ENCODE measurements around the gene SLC44A3. TPM values are rescaled to one million over a fixed set of nuclear protein-coding genes. Genes with fewer than 3 reads are reported as not detected.
A peak's percentile ranks its signal among the peaks of the same experiment; 100 is the strongest.

The SLC44A3 gene
- polyA plus RNA-seq, 1 donor = 70.5 TPM

- no peak overlapping the region for H3K27ac ChIP-seq (ENCODE audit: low read length)
- no peak for DNase-seq
- H3K36me3 ChIP-seq (ENCODE audit: control insufficient read depth, insufficient read depth, low read length) = no peaks in the 10 kb centered on the region
- no peaks in the 10 kb centered on the region for H3K9me3 ChIP-seq (ENCODE audit: control insufficient read depth, low read depth, low read length)
- no peak overlapping the region for H3K4me3 ChIP-seq (ENCODE audit: low read length)
- H3K4me1 ChIP-seq (ENCODE audit: control insufficient read depth, insufficient read depth, low read length) = peaks cover 23% of the 10 kb centered on the region
- WGBS (ENCODE audit: insufficient coverage, low lambda C conversion rate) = 80% methylated on average over 1 of the region's 4 CpGs
- no peaks in the 10 kb centered on the region for H3K27me3 ChIP-seq (ENCODE audit: control insufficient read depth, insufficient read depth, low read length)
These were observed 21.0 kb upstream of the SLC44A3 start for GRCh38 chr1:94799206-94799605.

- H3K4me1 ChIP-seq (ENCODE audit: control insufficient read depth, insufficient read depth, low read length) = peaks cover 34% of the 10 kb centered on the region
- WGBS (ENCODE audit: insufficient coverage, low lambda C conversion rate) = no CpG with 5 or more reads among the region's 7 CpGs
- no peak overlapping the region for H3K4me3 ChIP-seq (ENCODE audit: low read length)
These were observed 18.1 kb upstream of the SLC44A3 start for GRCh38 chr1:94801919-94802546.

GRCh38 chr1:94803106-94803505 lies 17.1 kb upstream of the SLC44A3 start:
- DNase-seq = no peak
- 100% methylated on average over 1 of the region's 3 CpGs for WGBS (ENCODE audit: insufficient coverage, low lambda C conversion rate)
- Histone ChIP-seq H3K4me1 (ENCODE audit: control insufficient read depth, insufficient read depth, low read length) (peaks cover 45% of the 10 kb centered on the region), H3K9me3 (ENCODE audit: control insufficient read depth, low read depth, low read length) (no peaks in the 10 kb centered on the region), H3K27ac (ENCODE audit: low read length) (peak overlapping the region; percentile 49), H3K36me3 (ENCODE audit: control insufficient read depth, insufficient read depth, low read length) (no peaks in the 10 kb centered on the region), H3K4me3 (ENCODE audit: low read length) (no peak overlapping the region), H3K27me3 (ENCODE audit: control insufficient read depth, insufficient read depth, low read length) (no peaks in the 10 kb centered on the region)

More at GRCh38 chr1:94801919-94802546, 18.1 kb upstream of the SLC44A3 start:
- peak in 1 of 2 donors; percentile 74 for DNase-seq
- no peaks in the 10 kb centered on the region for H3K27me3 ChIP-seq (ENCODE audit: control insufficient read depth, insufficient read depth, low read length)
- H3K27ac ChIP-seq (ENCODE audit: low read length) = peak overlapping the region; percentile 58
- no peaks in the 10 kb centered on the region for H3K9me3 ChIP-seq (ENCODE audit: control insufficient read depth, low read depth, low read length)
- H3K36me3 ChIP-seq (ENCODE audit: control insufficient read depth, insufficient read depth, low read length) = no peaks in the 10 kb centered on the region

- DNase-seq = peak in 1 of 2 donors; percentile 51
- H3K4me3 ChIP-seq (ENCODE audit: low read length) = no peak overlapping the region
- H3K27me3 ChIP-seq (ENCODE audit: control insufficient read depth, insufficient read depth, low read length) = no peaks in the 10 kb centered on the region
- peaks cover 52% of the 10 kb centered on the region for H3K4me1 ChIP-seq (ENCODE audit: control insufficient read depth, insufficient read depth, low read length)
- H3K27ac ChIP-seq (ENCODE audit: low read length) = peak overlapping the region; percentile 49
- no peaks in the 10 kb centered on the region for H3K36me3 ChIP-seq (ENCODE audit: control insufficient read depth, insufficient read depth, low read length)
- no peaks in the 10 kb centered on the region for H3K9me3 ChIP-seq (ENCODE audit: control insufficient read depth, low read depth, low read length)
- no CpG with 5 or more reads among the region's 8 CpGs for WGBS (ENCODE audit: insufficient coverage, low lambda C conversion rate)
These were observed 16.4 kb upstream of the SLC44A3 start for GRCh38 chr1:94803517-94804441.

GRCh38 chr1:94804442-94804837 lies 15.7 kb upstream of the SLC44A3 start:
- no peak overlapping the region for H3K4me3 ChIP-seq (ENCODE audit: low read length)
- H3K36me3 ChIP-seq (ENCODE audit: control insufficient read depth, insufficient read depth, low read length) = no peaks in the 10 kb centered on the region
- H3K27me3 ChIP-seq (ENCODE audit: control insufficient read depth, insufficient read depth, low read length) = no peaks in the 10 kb centered on the region
- peak in 1 of 2 donors; percentile 78 for DNase-seq
- peak overlapping the region; percentile 49 for H3K27ac ChIP-seq (ENCODE audit: low read length)
- 70% methylated on average over 3 of the region's 3 CpGs for WGBS (ENCODE audit: insufficient coverage, low lambda C conversion rate)
- H3K4me1 ChIP-seq (ENCODE audit: control insufficient read depth, insufficient read depth, low read length) = peaks cover 57% of the 10 kb centered on the region
- no peaks in the 10 kb centered on the region for H3K9me3 ChIP-seq (ENCODE audit: control insufficient read depth, low read depth, low read length)

GRCh38 chr1:94805912-94806311 lies 14.2 kb upstream of the SLC44A3 start:
- Histone ChIP-seq H3K9me3 (ENCODE audit: control insufficient read depth, low read depth, low read length) (no peaks in the 10 kb centered on the region), H3K4me1 (ENCODE audit: control insufficient read depth, insufficient read depth, low read length) (peaks cover 54% of the 10 kb centered on the region), H3K36me3 (ENCODE audit: control insufficient read depth, insufficient read depth, low read length) (no peaks in the 10 kb centered on the region), H3K4me3 (ENCODE audit: low read length) (no peak overlapping the region), H3K27me3 (ENCODE audit: control insufficient read depth, insufficient read depth, low read length) (no peaks in the 10 kb centered on the region), H3K27ac (ENCODE audit: low read length) (no peak overlapping the region)
- peak in 1 of 2 donors; percentile 50 for DNase-seq
- 36% methylated on average over 3 of the region's 4 CpGs for WGBS (ENCODE audit: insufficient coverage, low lambda C conversion rate)

- peak in 1 of 2 donors; percentile 59 for DNase-seq
These were observed 13.7 kb upstream of the SLC44A3 start for GRCh38 chr1:94806441-94806871.

GRCh38 chr1:94807742-94808491 lies 12.2 kb upstream of the SLC44A3 start:
- Histone ChIP-seq H3K9me3 (ENCODE audit: control insufficient read depth, low read depth, low read length) (no peaks in the 10 kb centered on the region), H3K36me3 (ENCODE audit: control insufficient read depth, insufficient read depth, low read length) (no peaks in the 10 kb centered on the region), H3K27me3 (ENCODE audit: control insufficient read depth, insufficient read depth, low read length) (no peaks in the 10 kb centered on the region), H3K27ac (ENCODE audit: low read length) (peak overlapping the region; percentile 78), H3K4me1 (ENCODE audit: control insufficient read depth, insufficient read depth, low read length) (peaks cover 42% of the 10 kb centered on the region), H3K4me3 (ENCODE audit: low read length) (no peak overlapping the region)
- peak; percentile 81 to 90 for DNase-seq
- WGBS (ENCODE audit: insufficient coverage, low lambda C conversion rate) = no CpG with 5 or more reads among the region's 12 CpGs

More at GRCh38 chr1:94806441-94806871, 13.7 kb upstream of the SLC44A3 start:
- 20% methylated on average over 1 of the region's 6 CpGs for WGBS (ENCODE audit: insufficient coverage, low lambda C conversion rate)
- H3K4me1 ChIP-seq (ENCODE audit: control insufficient read depth, insufficient read depth, low read length) = peaks cover 52% of the 10 kb centered on the region
- H3K27ac ChIP-seq (ENCODE audit: low read length) = peak overlapping the region; percentile 78
- H3K36me3 ChIP-seq (ENCODE audit: control insufficient read depth, insufficient read depth, low read length) = no peaks in the 10 kb centered on the region
- H3K9me3 ChIP-seq (ENCODE audit: control insufficient read depth, low read depth, low read length) = no peaks in the 10 kb centered on the region
- H3K27me3 ChIP-seq (ENCODE audit: control insufficient read depth, insufficient read depth, low read length) = no peaks in the 10 kb centered on the region
- no peak overlapping the region for H3K4me3 ChIP-seq (ENCODE audit: low read length)

GRCh38 chr1:94808669-94809068 lies 11.5 kb upstream of the SLC44A3 start:
- WGBS (ENCODE audit: insufficient coverage, low lambda C conversion rate) = no CpG with 5 or more reads among the region's 3 CpGs
- no peaks in the 10 kb centered on the region for H3K27me3 ChIP-seq (ENCODE audit: control insufficient read depth, insufficient read depth, low read length)
- H3K27ac ChIP-seq (ENCODE audit: low read length) = peak overlapping the region; percentile 78
- peaks cover 40% of the 10 kb centered on the region for H3K4me1 ChIP-seq (ENCODE audit: control insufficient read depth, insufficient read depth, low read length)
- no peaks in the 10 kb centered on the region for H3K9me3 ChIP-seq (ENCODE audit: control insufficient read depth, low read depth, low read length)
- peak in 1 of 2 donors; percentile 66 for DNase-seq
- H3K4me3 ChIP-seq (ENCODE audit: low read length) = no peak overlapping the region
- no peaks in the 10 kb centered on the region for H3K36me3 ChIP-seq (ENCODE audit: control insufficient read depth, insufficient read depth, low read length)

GRCh38 chr1:94812985-94813384 lies 7.2 kb upstream of the SLC44A3 start:
- 100% methylated on average over 2 of the region's 4 CpGs for WGBS (ENCODE audit: insufficient coverage, low lambda C conversion rate)

More at GRCh38 chr1:94812985-94813384, 7.2 kb upstream of the SLC44A3 start:
- Histone ChIP-seq H3K27ac (ENCODE audit: low read length) (no peak overlapping the region), H3K9me3 (ENCODE audit: control insufficient read depth, low read depth, low read length) (no peaks in the 10 kb centered on the region), H3K4me1 (ENCODE audit: control insufficient read depth, insufficient read depth, low read length) (peaks cover 16% of the 10 kb centered on the region), H3K36me3 (ENCODE audit: control insufficient read depth, insufficient read depth, low read length) (no peaks in the 10 kb centered on the region), H3K27me3 (ENCODE audit: control insufficient read depth, insufficient read depth, low read length) (no peaks in the 10 kb centered on the region), H3K4me3 (ENCODE audit: low read length) (no peak overlapping the region)
- DNase-seq = no peak
